ENCODE results near the gene SLC25A34. TPM values are rescaled to one million over a fixed set of nuclear protein-coding genes. Genes with fewer than 3 reads are reported as not detected.

Gene SLC25A34
- total RNA-seq, 1 experiment from 2014 or later: 0.59 TPM

- Histone ChIP-seq H3K27ac (ENCODE audit: low read depth, low read length) (no peak overlapping the region), H3K4me2 (ENCODE audit: low read length) (no peak overlapping the region), H3K9me3 (ENCODE audit: control insufficient read depth in 1 of 2, insufficient read depth in 1 of 2, low read depth in 1 of 2, low read length in 2 of 2) (no peaks in the 10 kb centered on the region), H3K27me3 (ENCODE audit: insufficient read depth, low read length) (no peaks in the 10 kb centered on the region), H3K4me3 (replicated peaks in 1 of 2; ENCODE audit: low read depth in 1 of 2, low read length in 2 of 2) (no peak overlapping the region), H3K79me2 (ENCODE audit: insufficient read depth, low read length) (no peaks in the 10 kb centered on the region), H3K9ac (ENCODE audit: low read length) (no peak overlapping the region), H3K36me3 (ENCODE audit: control insufficient read depth in 1 of 2, insufficient read depth in 2 of 2, low read length in 2 of 2) (no peaks in the 10 kb centered on the region), H4K20me1 (ENCODE audit: insufficient read depth) (no peaks in the 10 kb centered on the region), H3K9me2 (ENCODE audit: insufficient read depth) (no peaks in the 10 kb centered on the region), H3K4me1 (ENCODE audit: control insufficient read depth in 1 of 2, insufficient read depth in 2 of 2, low read length in 2 of 2) (peaks cover 3 to 10% of the 10 kb centered on the region in 2 experiments; a peak in 3 of 4 replicates), H2AFZ (ENCODE audit: low read depth, low read length, poor library complexity, severe bottlenecking) (no peak overlapping the region)
- intact Hi-C loops (cut with micrococcal nuclease): no loop called here
- no TSS peak for BruUV-seq (replicated peaks)
- RAD21 ChIA-PET (ENCODE audit: low non-redundant PET in 1 of 2, low total read pairs in 2 of 2, uncharacterized antibody in 2 of 2, unreplicated experiment in 2 of 2): no interaction called here
- POLR2A ChIA-PET: interaction anchor here (0.7 kb wide), 1 partner anchor 16 kb away, joined by 3 read pairs; no protein-coding TSS in a partner anchor
- ATAC-seq (no peak), DNase-seq (ENCODE audit: low read depth, low spot score) (no peak)
- TF ChIP-seq JUND (IDR thresholded peaks at IDR 0.05) (no peak), POLR2A (IDR thresholded peaks at IDR 0.05; ENCODE audit: borderline replicate concordance, extremely low read depth, insufficient read depth, insufficient read length) (no peak), MAX (IDR thresholded peaks at IDR 0.05) (no peak), TCF7L2 (IDR thresholded peaks at IDR 0.05; ENCODE audit: borderline replicate concordance, extremely low read depth, insufficient read depth, insufficient read length) (no peak), ZFX (IDR thresholded peaks at IDR 0.05) (no peak), ZNF274 (IDR thresholded peaks at IDR 0.05; ENCODE audit: low read depth, low read length) (no peak), EGR1 (IDR thresholded peaks at IDR 0.05; ENCODE audit: low read depth) (no peak), FOSL1 (IDR thresholded peaks at IDR 0.05; ENCODE audit: low read depth) (no peak)
- CTCF ChIA-PET: no interaction called here
Observed at GRCh38 chr1:15744122-15744679, 8.1 kb downstream of the SLC25A34 start.

GRCh38 chr1:15747378-15747777 is 11.3 kb downstream of the SLC25A34 start:
- H3K27me3 ChIP-seq (ENCODE audit: insufficient read depth, low read length): no peaks in the 10 kb centered on the region
- ChIA-PET POLR2A (no interaction called here), CTCF (no interaction called here), RAD21 (ENCODE audit: low non-redundant PET in 1 of 2, low total read pairs in 2 of 2, uncharacterized antibody in 2 of 2, unreplicated experiment in 2 of 2) (no interaction called here)
- H3K9me3 ChIP-seq (ENCODE audit: control insufficient read depth in 1 of 2, insufficient read depth in 1 of 2, low read depth in 1 of 2, low read length in 2 of 2): no peaks in the 10 kb centered on the region
- DNase-seq (ENCODE audit: low read depth, low spot score) (no peak), ATAC-seq (no peak)
- no peak overlapping the region for H3K4me2 ChIP-seq (ENCODE audit: low read length)
- no peak overlapping the region for H3K4me3 ChIP-seq (replicated peaks in 1 of 2; ENCODE audit: low read depth in 1 of 2, low read length in 2 of 2)
- no TSS peak for BruUV-seq (replicated peaks)
- intact Hi-C loops (cut with micrococcal nuclease): no loop called here
- H3K79me2 ChIP-seq (ENCODE audit: insufficient read depth, low read length): no peaks in the 10 kb centered on the region
- H4K20me1 ChIP-seq (ENCODE audit: insufficient read depth): no peaks in the 10 kb centered on the region
- no peak overlapping the region for H3K9ac ChIP-seq (ENCODE audit: low read length)
- no peak overlapping the region for H3K27ac ChIP-seq (ENCODE audit: low read depth, low read length)
- no peaks in the 10 kb centered on the region for H3K9me2 ChIP-seq (ENCODE audit: insufficient read depth)
- no peak overlapping the region for H2AFZ ChIP-seq (ENCODE audit: low read depth, low read length, poor library complexity, severe bottlenecking)
- H3K36me3 ChIP-seq (ENCODE audit: control insufficient read depth in 1 of 2, insufficient read depth in 2 of 2, low read length in 2 of 2): no peaks in the 10 kb centered on the region
- H3K4me1 ChIP-seq (ENCODE audit: control insufficient read depth in 1 of 2, insufficient read depth in 2 of 2, low read length in 2 of 2): peaks cover 0 to 2% of the 10 kb centered on the region in 2 experiments; a peak in 2 of 4 replicates
- TF ChIP-seq EGR1 (IDR thresholded peaks at IDR 0.05; ENCODE audit: low read depth) (no peak), MAX (IDR thresholded peaks at IDR 0.05) (no peak), POLR2AphosphoS5 (IDR thresholded peaks at IDR 0.05; ENCODE audit: low read depth, low read length) (no peak), EZH2phosphoT487 (IDR thresholded peaks at IDR 0.05; ENCODE audit: borderline replicate concordance) (no peak), YY1 (IDR thresholded peaks at IDR 0.05; ENCODE audit: extremely low read depth, insufficient replicate concordance, low read depth, low read length) (no peak), ZFX (IDR thresholded peaks at IDR 0.05) (no peak), ATF3 (IDR thresholded peaks at IDR 0.05) (no peak), RAD21 (IDR thresholded peaks at IDR 0.05; ENCODE audit: low read depth) (no peak), ZBTB33 (IDR thresholded peaks at IDR 0.05; ENCODE audit: extremely low read depth, insufficient replicate concordance, low read length) (no peak), SRF (IDR thresholded peaks at IDR 0.05; ENCODE audit: low read depth) (no peak), CTCF (IDR thresholded peaks at IDR 0.05 in 2 of 3, conservative IDR thresholded peaks at IDR 0.05 in 1 of 3; ENCODE audit: borderline replicate concordance in 1 of 3, insufficient read depth in 1 of 3, low read depth in 2 of 3, low read length in 2 of 3) (no peak)

Data from HCT116 (cell line).